PFSK-1 (cell line): Measurements from ENCODE around the gene MFNG.

Experiments
- FOXP2 ChIP-seq: optimal IDR thresholded peaks from 2 replicates; pipeline ENCODE3; 2011; ENCODE audit warnings: borderline replicate concordance, control low read depth, inconsistent platforms; ENCODE audit not compliant: insufficient read depth; ENCODE audit errors: extremely low read length, extremely low read depth
- POLR2AphosphoS5 ChIP-seq: IDR thresholded peaks from 2 replicates; pipeline ENCODE4 v1.6.1; 2012; ENCODE audit warnings: low read depth, mild to moderate bottlenecking, control low read depth, low read length, moderate library complexity
- SIN3A ChIP-seq: IDR thresholded peaks from 2 replicates; pipeline ENCODE4 v1.6.1; 2012; ENCODE audit warnings: mild to moderate bottlenecking, low read length, moderate library complexity, borderline replicate concordance; ENCODE audit not compliant: insufficient read depth
- TAF1 ChIP-seq: IDR thresholded peaks from 2 replicates; pipeline ENCODE4 v1.6.1; 2012; ENCODE audit warnings: low read length, control low read depth, borderline replicate concordance; ENCODE audit not compliant: insufficient read depth
- TF ChIP-seq, protein P1 (sequence below), 2 experiments: IDR thresholded peaks; 2 replicates each; pipeline versions ENCODE4 v1.6.1 to v1.8.0; 2011 to 2012; ENCODE audit warnings: low read depth in 2 of 2, low read length in 2 of 2, control low read depth in 1 of 2, inconsistent platforms in 1 of 2, mild to moderate bottlenecking in 1 of 2, moderate library complexity in 1 of 2; ENCODE audit not compliant: insufficient read depth in 1 of 2

Gene MFNG

DNA sequence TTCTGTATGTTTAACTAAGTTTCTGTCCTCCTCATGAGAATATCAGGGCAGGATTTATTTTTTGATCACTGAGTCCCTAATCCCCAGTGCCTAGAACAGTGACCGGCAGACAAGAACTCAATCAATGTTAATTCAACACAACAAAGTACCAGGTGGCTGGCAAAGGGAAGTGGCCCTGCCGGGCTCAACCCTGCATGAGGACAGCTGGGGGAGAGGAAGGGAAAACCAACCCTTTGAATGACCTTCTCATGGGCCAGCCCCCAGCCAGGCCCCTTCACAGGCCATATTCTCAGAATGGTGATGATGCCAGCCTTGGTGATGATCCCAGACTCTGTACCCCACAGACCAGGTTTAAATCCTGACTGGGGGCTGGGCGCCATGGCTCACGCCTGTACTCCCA lies 1.4 kb upstream of the MFNG start:
- TF ChIP-seq POLR2AphosphoS5 (no peak), TAF1 (no peak), SIN3A (no peak), FOXP2 (no peak)
- TF ChIP-seq, protein P1, sequence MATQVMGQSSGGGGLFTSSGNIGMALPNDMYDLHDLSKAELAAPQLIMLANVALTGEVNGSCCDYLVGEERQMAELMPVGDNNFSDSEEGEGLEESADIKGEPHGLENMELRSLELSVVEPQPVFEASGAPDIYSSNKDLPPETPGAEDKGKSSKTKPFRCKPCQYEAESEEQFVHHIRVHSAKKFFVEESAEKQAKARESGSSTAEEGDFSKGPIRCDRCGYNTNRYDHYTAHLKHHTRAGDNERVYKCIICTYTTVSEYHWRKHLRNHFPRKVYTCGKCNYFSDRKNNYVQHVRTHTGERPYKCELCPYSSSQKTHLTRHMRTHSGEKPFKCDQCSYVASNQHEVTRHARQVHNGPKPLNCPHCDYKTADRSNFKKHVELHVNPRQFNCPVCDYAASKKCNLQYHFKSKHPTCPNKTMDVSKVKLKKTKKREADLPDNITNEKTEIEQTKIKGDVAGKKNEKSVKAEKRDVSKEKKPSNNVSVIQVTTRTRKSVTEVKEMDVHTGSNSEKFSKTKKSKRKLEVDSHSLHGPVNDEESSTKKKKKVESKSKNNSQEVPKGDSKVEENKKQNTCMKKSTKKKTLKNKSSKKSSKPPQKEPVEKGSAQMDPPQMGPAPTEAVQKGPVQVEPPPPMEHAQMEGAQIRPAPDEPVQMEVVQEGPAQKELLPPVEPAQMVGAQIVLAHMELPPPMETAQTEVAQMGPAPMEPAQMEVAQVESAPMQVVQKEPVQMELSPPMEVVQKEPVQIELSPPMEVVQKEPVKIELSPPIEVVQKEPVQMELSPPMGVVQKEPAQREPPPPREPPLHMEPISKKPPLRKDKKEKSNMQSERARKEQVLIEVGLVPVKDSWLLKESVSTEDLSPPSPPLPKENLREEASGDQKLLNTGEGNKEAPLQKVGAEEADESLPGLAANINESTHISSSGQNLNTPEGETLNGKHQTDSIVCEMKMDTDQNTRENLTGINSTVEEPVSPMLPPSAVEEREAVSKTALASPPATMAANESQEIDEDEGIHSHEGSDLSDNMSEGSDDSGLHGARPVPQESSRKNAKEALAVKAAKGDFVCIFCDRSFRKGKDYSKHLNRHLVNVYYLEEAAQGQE (IDR thresholded peaks at IDR 0.05; ENCODE audit: insufficient read depth in 1 of 2, low read depth in 2 of 2, low read length in 2 of 2) = no peak

DNA sequence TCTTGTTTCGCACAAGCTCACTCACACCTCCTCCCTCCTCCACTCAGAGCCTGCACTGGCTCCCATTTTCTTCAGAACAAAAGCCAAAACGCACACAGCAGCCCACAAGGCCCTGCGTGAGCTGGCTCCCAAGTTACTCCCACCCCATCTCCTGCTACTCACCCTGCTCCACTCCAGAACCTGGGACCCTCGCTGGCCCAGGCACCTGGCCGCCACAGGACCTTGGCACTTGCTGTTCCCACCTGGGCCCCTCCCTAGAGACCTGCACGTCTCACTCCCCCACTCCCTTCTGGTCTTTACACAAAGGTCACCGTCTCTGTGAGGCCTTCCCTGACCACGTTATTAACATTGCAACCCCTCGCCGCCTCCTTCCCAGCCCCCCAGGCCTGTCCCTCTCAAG lies 945 bp upstream of the MFNG start:
- TF ChIP-seq SIN3A = no peak
- no peak for TF ChIP-seq POLR2AphosphoS5
- no peak for TF ChIP-seq FOXP2
- TF ChIP-seq TAF1 = no peak
- TF ChIP-seq, protein P1 (IDR thresholded peaks at IDR 0.05; ENCODE audit: insufficient read depth in 1 of 2, low read depth in 2 of 2, low read length in 2 of 2) = no peak

DNA sequence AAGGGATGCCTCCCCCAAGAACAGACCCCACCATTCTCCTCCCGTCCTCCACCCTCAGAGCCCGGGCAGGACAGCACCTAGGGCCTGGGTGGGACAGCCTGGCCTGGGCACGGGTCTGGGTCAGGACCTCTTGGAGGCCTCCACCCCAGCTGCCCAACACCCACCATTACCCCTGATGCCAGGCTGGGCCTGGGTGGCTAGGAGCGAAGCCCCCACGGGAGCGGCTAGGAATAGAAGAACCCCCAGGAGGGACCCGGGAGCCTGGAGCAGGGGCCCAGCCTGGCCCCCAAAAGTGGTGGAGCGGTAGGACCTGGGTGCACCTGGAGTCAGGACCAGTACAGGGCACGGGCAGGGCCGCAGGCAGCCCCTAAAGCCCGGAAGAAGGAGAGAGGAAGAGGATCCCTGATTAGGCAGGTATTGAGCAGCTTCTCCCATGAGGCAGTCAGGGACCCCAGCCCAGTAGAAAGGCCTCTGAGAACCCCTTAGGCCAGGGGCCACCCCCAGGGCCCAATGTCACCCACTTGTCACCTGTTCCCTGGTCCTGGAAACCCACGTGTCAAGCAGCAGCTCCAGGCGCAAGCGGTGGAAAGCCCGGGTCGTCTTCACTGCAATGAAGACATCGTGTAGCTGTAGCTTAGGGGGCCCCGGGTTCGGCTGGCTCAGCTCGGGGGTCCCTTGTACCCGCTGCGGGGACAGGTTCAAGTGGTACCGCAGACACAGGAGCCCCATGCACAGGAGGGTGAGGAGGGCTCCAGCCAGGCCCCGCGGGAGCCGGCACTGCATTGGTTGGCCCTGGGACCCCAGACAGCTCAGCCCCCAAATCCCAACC lies 575 bp downstream of the MFNG start:
- TF ChIP-seq FOXP2 = no peak
- no peak for TF ChIP-seq TAF1
- TF ChIP-seq, protein P1 (IDR thresholded peaks at IDR 0.05; ENCODE audit: insufficient read depth in 1 of 2, low read depth in 2 of 2, low read length in 2 of 2) = no peak

DNA sequence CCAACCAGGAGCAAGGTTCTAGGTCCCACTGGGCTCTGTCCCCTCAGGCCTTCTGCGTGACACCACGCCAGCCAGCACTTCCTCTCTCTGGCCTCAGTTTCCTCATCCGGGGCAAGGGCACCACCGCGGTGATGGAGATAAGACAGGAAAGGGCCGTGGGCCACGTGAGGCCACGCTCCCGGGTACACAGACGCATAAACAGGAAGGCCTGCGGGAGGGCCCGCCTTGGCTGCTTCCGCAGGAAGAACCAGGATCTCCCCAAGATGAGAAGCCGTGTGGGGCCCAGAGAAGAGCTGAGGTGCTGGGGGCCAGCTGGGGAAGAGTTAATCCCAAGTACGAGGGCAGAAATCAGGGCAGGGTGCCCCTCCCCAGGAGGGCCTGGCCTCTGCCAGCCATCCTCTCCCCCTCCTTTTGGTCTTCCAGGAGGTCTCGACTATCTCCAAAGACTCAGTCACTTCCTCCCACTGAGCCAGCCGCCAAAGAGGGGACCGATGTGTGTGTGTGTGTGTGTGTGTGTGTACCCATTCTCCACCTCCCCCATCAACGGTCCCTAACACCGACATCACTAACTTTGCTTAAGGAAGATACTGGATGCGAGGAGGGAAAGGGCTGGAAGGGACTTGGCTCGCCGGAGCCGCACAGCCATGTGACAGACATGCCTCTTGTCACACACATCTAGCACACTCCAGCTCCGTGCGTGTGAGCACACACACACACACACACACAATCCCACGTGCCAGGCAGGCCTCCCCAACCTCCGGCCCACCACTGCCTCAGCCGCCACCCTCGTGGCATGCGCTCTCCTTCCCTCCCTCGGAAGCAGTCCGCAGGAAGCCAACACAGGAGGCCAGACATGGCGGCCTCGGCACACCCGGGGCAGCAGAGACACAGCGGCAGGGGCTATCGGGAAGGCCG lies 1.4 kb downstream of the MFNG start:
- TF ChIP-seq, protein P1 (IDR thresholded peaks at IDR 0.05; ENCODE audit: insufficient read depth in 1 of 2, low read depth in 2 of 2, low read length in 2 of 2) = no peak
- TF ChIP-seq POLR2AphosphoS5 = no peak
- no peak for TF ChIP-seq SIN3A
- peak; percentile 100 for TF ChIP-seq FOXP2
- no peak for TF ChIP-seq TAF1
